Esophagus muscularis mucosa (tissue), 4 donors: Measurements from ENCODE around the gene AZU1. TPM values are rescaled to one million over a fixed set of nuclear protein-coding genes. Genes with fewer than 3 reads are reported as not detected.

Source experiments
- DNase-seq: peaks from one replicate; pipeline ENCODE4 v3.0.0-alpha.2; 2017; ENCODE audit errors: extremely low spot score
- H3K27ac ChIP-seq, 4 donors: fragments of 200-600 bp; sonication (generic); replicated peaks in 1 of 4; 1 replicate in 3 of 4; 2 replicates in 1 of 4; pipeline ENCODE4 v1.5.1; 2016 to 2019; ENCODE audit warnings: mild to moderate bottlenecking in 1 of 4
- H3K27me3 ChIP-seq, 4 donors: fragments of 200-600 bp; sonication (generic); one replicate each; pipeline versions ENCODE4 v1.5.1 to v1.6.0; 2016 to 2019
- H3K36me3 ChIP-seq, 4 donors: fragments of 200-600 bp; sonication (generic); one replicate each; pipeline ENCODE4 v1.5.1; 2016 to 2019
- H3K4me1 ChIP-seq, 4 donors: fragments of 200-600 bp; sonication (generic); one replicate each; pipeline ENCODE4 v1.5.1; 2016 to 2019
- H3K4me3 ChIP-seq, 4 donors: fragments of 200-600 bp; sonication (generic); 1 replicate in 2 of 4; 2 replicates in 2 of 4; pipeline ENCODE4 v1.5.1; 2016 to 2019; ENCODE audit warnings: mild to moderate bottlenecking in 4 of 4, moderate library complexity in 1 of 4
- H3K9me3 ChIP-seq, 4 donors: fragments of 200-600 bp; sonication (generic); 1 replicate in 3 of 4; 2 replicates in 1 of 4; pipeline ENCODE4 v1.5.1; 2016 to 2019
- EP300 ChIP-seq: sonication (generic); formaldehyde crosslinking; IDR thresholded peaks from one replicate; pipeline ENCODE4 v1.6.1; 2017; ENCODE audit warnings: antibody characterized with exemption
- POLR2A ChIP-seq: fragments of 450-650 bp; IDR thresholded peaks from one replicate; pipeline ENCODE4 v1.6.1; 2017; ENCODE audit warnings: antibody characterized with exemption, moderate library complexity, mild to moderate bottlenecking, low read depth
- POLR2AphosphoS5 ChIP-seq, 2 donors: sonication (generic); formaldehyde crosslinking; IDR thresholded peaks; one replicate each; pipeline ENCODE4 v1.6.1; 2017; ENCODE audit warnings: antibody characterized with exemption in 2 of 2
- WGBS: methylation state at CpG from one replicate; pipeline ENCODE4 v1.1.5; 2018; 5-methylcytosine and 5-hydroxymethylcytosine counted together
- intact Hi-C: fragments of 100-400 bp; cut with DNase I; formaldehyde crosslinking; loops from one replicate; pipeline ENCODE4 v1.15.1; 2023
- total RNA-seq, 4 donors: library from RNA; depleted of rRNA; stranded (reverse); fragments of >200 nt; gene quantifications; one replicate each; pipeline versions ENCODE4 v1.1.0 to v1.2.1, GENCODE V29; 2016
- TF ChIP-seq, protein P1 (sequence below), 3 experiments: fragments of 200-600 bp in 2 of 3; fragments of 450-650 bp in 1 of 3; sonication (generic) in 2 of 3; IDR thresholded peaks; one replicate each; pipeline ENCODE4 v1.5.1; 2017 to 2019; ENCODE audit warnings: antibody characterized with exemption in 3 of 3, mild to moderate bottlenecking in 2 of 3, moderate library complexity in 1 of 3

The AZU1 gene
- total RNA-seq, 4 donors from 2014 or later: 0.40 to 1.3 TPM; not detected in 2

DNA sequence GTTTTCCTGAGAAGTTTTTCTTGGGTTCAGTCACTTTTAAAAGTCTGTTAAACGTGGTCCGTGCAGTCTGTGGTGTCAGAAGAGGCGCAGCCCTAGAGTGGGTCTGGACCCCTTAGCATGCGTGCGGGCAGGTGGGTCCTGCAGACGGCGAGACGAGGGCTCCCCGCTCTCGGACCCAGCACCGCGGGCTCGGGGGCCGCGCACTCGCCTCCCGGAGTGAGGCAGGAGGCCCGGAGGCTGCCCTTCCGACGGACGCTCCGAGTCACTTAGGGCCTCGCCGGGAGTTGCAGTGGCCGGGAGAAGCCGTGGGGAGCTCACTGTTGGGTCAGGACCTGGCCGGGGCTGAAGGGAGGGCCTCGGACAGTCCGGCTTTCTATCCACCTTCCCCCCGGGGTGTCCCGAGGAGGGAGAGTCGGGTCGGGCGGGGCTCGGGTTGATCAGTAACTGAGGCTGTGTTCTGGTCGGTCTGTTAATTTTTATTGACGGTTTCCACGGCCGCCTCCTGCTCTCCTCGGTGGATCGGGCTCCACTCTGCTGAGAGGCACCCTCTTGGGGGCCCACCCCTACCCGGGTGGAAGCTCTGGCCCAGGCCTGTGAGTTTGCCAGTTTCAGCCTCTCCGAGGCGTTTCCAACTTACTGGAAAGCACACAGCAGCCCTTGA, 29.1 kb upstream of the AZU1 start:
- DNase-seq: no peak
- intact Hi-C loops: no loop called here
- H3K4me1 ChIP-seq: peaks cover 61 to 71% (median 69%) of the 10 kb centered on the region in 4 donors

DNA sequence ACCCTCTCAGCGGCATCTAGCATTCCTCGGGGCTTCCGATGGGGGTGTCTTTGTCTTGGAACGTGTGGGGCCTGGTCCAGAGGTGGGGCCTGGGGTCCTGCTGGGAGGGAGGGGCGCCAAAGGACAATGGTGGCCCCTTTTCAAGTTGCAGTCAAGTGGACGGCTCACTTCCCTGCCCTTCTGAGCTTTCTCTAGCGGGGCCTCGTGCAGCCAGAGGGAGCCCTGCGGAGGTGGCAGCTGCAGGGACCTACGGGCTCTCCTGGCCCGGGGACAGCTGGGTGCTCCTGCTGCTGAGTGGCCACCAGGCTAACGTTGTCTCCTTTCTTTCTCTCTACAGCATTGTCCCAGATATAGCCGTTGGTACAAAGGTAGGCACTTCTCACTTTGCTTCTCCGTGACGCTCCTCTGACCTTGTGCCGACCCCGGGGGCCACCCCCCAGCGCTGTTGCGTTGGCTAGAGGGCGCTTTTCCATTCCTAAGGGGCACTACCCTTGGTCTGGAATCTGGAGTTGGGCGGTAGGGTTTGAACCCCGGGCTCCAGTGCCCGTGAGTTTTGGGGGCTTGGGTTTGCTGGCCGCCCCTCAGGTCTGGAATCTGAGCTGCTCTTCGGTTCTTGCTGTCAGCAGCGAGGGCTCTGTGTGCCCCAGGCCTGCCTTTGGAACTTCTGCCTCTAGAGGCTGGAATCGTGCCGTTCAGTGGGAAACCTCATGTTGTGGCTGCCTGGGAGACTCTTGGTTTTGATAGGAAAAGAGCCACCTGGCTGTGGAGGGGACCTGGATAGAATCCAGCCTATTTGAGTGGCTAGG, 28.4 kb upstream of the AZU1 start:
- H3K9me3 ChIP-seq: no peaks in the 10 kb centered on the region
- 0% methylated on average over 8 of the region's 28 CpGs for WGBS
- intact Hi-C loops: no loop called here
- peaks cover 67 to 78% (median 76%) of the 10 kb centered on the region in 4 donors for H3K4me1 ChIP-seq
- TF ChIP-seq, protein P1, sequence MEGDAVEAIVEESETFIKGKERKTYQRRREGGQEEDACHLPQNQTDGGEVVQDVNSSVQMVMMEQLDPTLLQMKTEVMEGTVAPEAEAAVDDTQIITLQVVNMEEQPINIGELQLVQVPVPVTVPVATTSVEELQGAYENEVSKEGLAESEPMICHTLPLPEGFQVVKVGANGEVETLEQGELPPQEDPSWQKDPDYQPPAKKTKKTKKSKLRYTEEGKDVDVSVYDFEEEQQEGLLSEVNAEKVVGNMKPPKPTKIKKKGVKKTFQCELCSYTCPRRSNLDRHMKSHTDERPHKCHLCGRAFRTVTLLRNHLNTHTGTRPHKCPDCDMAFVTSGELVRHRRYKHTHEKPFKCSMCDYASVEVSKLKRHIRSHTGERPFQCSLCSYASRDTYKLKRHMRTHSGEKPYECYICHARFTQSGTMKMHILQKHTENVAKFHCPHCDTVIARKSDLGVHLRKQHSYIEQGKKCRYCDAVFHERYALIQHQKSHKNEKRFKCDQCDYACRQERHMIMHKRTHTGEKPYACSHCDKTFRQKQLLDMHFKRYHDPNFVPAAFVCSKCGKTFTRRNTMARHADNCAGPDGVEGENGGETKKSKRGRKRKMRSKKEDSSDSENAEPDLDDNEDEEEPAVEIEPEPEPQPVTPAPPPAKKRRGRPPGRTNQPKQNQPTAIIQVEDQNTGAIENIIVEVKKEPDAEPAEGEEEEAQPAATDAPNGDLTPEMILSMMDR (IDR thresholded peaks at IDR 0.05): no peak
- TF ChIP-seq EP300: no peak
- TF ChIP-seq POLR2AphosphoS5 (IDR thresholded peaks at IDR 0.05): no peak
- TF ChIP-seq POLR2A: no peak
- peaks cover 4 to 46% (median 28%) of the 10 kb centered on the region in 4 donors for H3K36me3 ChIP-seq
- no peaks in the 10 kb centered on the region for H3K27me3 ChIP-seq
- peak overlapping the region; percentile 90 to 98 (median 96) for H3K4me3 ChIP-seq
- DNase-seq: no peak
- H3K27ac ChIP-seq: peak overlapping the region; percentile 95 to 100 (median 99)

More for the DNA sequence above, 29.1 kb upstream of the AZU1 start:
- peaks cover 0 to 39% (median 21%) of the 10 kb centered on the region in 4 donors for H3K36me3 ChIP-seq
- H3K27me3 ChIP-seq: no peaks in the 10 kb centered on the region
- WGBS: under 1% methylated on average over 26 of the region's 44 CpGs
- no peaks in the 10 kb centered on the region for H3K9me3 ChIP-seq
- H3K27ac ChIP-seq: peak overlapping the region; percentile 95 to 100 (median 99)
- peak overlapping the region; percentile 90 to 98 (median 96) for H3K4me3 ChIP-seq
- TF ChIP-seq, protein P1 (IDR thresholded peaks at IDR 0.05): no peak
- TF ChIP-seq EP300: no peak
- no peak for TF ChIP-seq POLR2AphosphoS5 (IDR thresholded peaks at IDR 0.05)
- TF ChIP-seq POLR2A: no peak

DNA sequence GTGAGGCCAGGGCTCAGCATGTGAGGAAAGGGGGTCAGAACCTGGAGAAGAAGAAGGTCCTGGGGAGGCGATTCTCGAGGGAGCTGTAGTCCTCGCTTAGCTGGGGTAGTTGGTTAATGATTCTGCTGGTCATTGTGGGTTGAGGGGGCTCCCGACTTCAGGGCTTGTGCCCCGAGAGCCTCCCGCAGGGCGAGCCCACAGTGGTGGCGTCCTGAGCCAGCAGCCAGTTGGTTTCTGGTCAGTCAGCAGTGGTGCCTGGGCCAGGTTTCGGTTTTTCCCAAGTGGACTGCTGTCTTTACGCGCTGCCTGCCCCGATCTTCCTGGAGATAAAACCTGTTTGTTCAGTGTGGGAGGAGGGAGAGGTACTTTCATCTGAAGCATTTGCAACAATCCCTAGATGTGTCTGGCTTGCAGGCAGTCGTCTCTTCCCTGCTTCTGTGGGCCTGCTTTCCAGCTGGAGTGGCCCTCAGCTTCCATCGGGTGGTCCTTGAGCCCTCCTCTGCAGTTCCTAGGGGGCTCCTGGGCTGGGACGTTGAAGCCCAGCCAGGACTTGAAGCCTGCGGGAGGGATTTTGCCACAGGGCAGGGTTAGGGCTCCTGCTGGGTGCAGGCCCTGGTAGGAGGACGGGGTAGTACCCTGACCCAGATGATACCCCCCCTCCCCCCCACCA, 27.1 kb upstream of the AZU1 start:
- TF ChIP-seq POLR2AphosphoS5 (IDR thresholded peaks at IDR 0.05) (no peak), POLR2A (no peak), EP300 (no peak)
- TF ChIP-seq, protein P1 (IDR thresholded peaks at IDR 0.05): no peak
- no peak for DNase-seq
- Histone ChIP-seq H3K27me3 (no peaks in the 10 kb centered on the region), H3K9me3 (no peaks in the 10 kb centered on the region), H3K4me3 (peak overlapping the region; percentile 23 to 50 (median 36)), H3K4me1 (peaks cover 67 to 82% (median 77%) of the 10 kb centered on the region in 4 donors), H3K27ac (peak overlapping the region; percentile 95 to 100 (median 99)), H3K36me3 (peaks cover 16 to 59% (median 40%) of the 10 kb centered on the region in 4 donors)
- WGBS: 48% methylated on average over 13 of the region's 17 CpGs
- intact Hi-C loops: loop anchor here (10.0 kb wide), 1 partner anchor 64 kb away; no protein-coding TSS in a partner anchor

GRCh38 chr19:801030-801860, 26.4 kb upstream of the AZU1 start:
- Histone ChIP-seq H3K36me3 (peaks cover 24 to 66% (median 48%) of the 10 kb centered on the region in 4 donors), H3K4me1 (peaks cover 60 to 75% (median 69%) of the 10 kb centered on the region in 4 donors), H3K27ac (peak overlapping the region; percentile 95 to 100 (median 99)), H3K9me3 (no peaks in the 10 kb centered on the region), H3K27me3 (no peaks in the 10 kb centered on the region), H3K4me3 (peak overlapping the region; percentile 23 to 50 (median 36))
- 19% methylated on average over 6 of the region's 29 CpGs for WGBS
- intact Hi-C loops: loop anchor here (10.0 kb wide), 1 partner anchor 64 kb away; no protein-coding TSS in a partner anchor
- DNase-seq: no peak
- TF ChIP-seq, protein P1 (IDR thresholded peaks at IDR 0.05): no peak
- TF ChIP-seq POLR2AphosphoS5 (IDR thresholded peaks at IDR 0.05) (no peak), POLR2A (no peak), EP300 (no peak)
